DOHH2 (cell line): ENCODE results near the gene CYBRD1.

Experiments
- H3F3A ChIP-seq: fragments of 200-600 bp; sonication (generic), shearing (Covaris generic); 2 replicates; pipeline ENCODE4 v1.6.0; 2016; ENCODE audit warnings: antibody characterized with exemption, mild to moderate bottlenecking; ENCODE audit not compliant: control insufficient read depth, insufficient read depth
- H3K27ac ChIP-seq: fragments of 200-600 bp; sonication (generic); 2 replicates; pipeline ENCODE4 v1.5.1; 2014; ENCODE audit warnings: low read depth, mild to moderate bottlenecking, low read length, moderate library complexity
- H3K27me3 ChIP-seq: fragments of 200-600 bp; sonication (generic); 2 replicates; pipeline ENCODE4 v1.6.1; 2014; ENCODE audit warnings: mild to moderate bottlenecking, low read length, mixed read lengths; ENCODE audit not compliant: control insufficient read depth
- H3K36me3 ChIP-seq: fragments of 200-600 bp; sonication (generic); 2 replicates; pipeline ENCODE4 v1.6.1; 2014; ENCODE audit warnings: mild to moderate bottlenecking, low read length, moderate library complexity, mixed read lengths; ENCODE audit not compliant: control insufficient read depth
- H3K4me1 ChIP-seq: fragments of 200-600 bp; sonication (generic); 2 replicates; pipeline ENCODE4 v1.6.1; 2014; ENCODE audit warnings: mild to moderate bottlenecking, low read length, mixed read lengths; ENCODE audit not compliant: control insufficient read depth
- H3K4me2 ChIP-seq: fragments of 200-600 bp; sonication (generic); 2 replicates; pipeline ENCODE4 v1.6.0; 2014; ENCODE audit warnings: mild to moderate bottlenecking, low read length, moderate library complexity
- H3K4me3 ChIP-seq: fragments of 200-600 bp; sonication (generic); 2 replicates; pipeline ENCODE4 v1.5.1; 2014; ENCODE audit warnings: mild to moderate bottlenecking, low read length, mixed read lengths
- H3K79me2 ChIP-seq: fragments of 200-600 bp; sonication (generic); 2 replicates; pipeline ENCODE4 v1.6.1; 2014; ENCODE audit warnings: mild to moderate bottlenecking, low read length, mixed read lengths; ENCODE audit not compliant: control insufficient read depth
- H3K9me2 ChIP-seq: fragments of 200-600 bp; sonication (generic); replicated peaks from 2 replicates; pipeline ENCODE4 v1.6.1; 2014; ENCODE audit warnings: mild to moderate bottlenecking, low read length, mixed read lengths; ENCODE audit not compliant: control insufficient read depth
- H3K9me3 ChIP-seq: fragments of 200-600 bp; sonication (generic); 2 replicates; pipeline ENCODE4 v1.6.1; 2014; ENCODE audit warnings: antibody characterized with exemption, low read length, mixed read lengths; ENCODE audit not compliant: control insufficient read depth, insufficient read depth
- H4K20me1 ChIP-seq: fragments of 200-600 bp; sonication (generic); 2 replicates; pipeline ENCODE4 v1.6.0; 2014; ENCODE audit warnings: low read depth, mild to moderate bottlenecking, antibody characterized with exemption, low read length, moderate library complexity; ENCODE audit not compliant: control insufficient read depth, insufficient read depth
- EZH2phosphoT487 ChIP-seq: fragments of 200-600 bp; sonication (generic); IDR thresholded peaks from 2 replicates; pipeline ENCODE4 v1.6.1; 2017; ENCODE audit warnings: borderline replicate concordance, mild to moderate bottlenecking, antibody characterized with exemption, low read length, moderate library complexity, mixed read lengths
- TF ChIP-seq, protein P1 (sequence below): fragments of 200-600 bp; sonication (generic); IDR thresholded peaks from one replicate; pipeline ENCODE4 v1.5.1; 2014; ENCODE audit warnings: antibody characterized with exemption, mild to moderate bottlenecking, low read depth, low read length; ENCODE audit not compliant: poor library complexity, severe bottlenecking

Gene CYBRD1

DNA sequence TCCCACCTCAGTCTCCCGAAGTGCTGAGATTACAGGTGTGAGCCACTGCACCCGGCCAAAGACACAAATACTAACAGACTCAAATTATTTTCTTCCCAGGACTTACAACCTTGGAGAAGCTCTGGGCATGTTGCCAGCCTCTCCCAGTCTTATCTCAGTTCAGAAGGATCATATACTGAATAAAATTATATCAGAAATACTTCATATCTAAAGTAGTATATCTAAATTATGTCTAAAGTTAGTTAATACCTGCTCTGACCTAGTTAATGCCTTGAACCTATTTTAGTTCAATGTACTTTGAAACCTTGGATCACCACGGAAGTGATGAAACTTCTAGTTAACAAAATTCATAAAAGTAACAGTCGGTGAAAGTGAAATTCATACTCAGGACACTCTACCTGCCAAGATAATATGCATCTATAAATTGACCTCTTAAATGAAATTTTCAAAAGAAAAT is 34.4 kb upstream of the CYBRD1 start:
- TF ChIP-seq, protein P1, sequence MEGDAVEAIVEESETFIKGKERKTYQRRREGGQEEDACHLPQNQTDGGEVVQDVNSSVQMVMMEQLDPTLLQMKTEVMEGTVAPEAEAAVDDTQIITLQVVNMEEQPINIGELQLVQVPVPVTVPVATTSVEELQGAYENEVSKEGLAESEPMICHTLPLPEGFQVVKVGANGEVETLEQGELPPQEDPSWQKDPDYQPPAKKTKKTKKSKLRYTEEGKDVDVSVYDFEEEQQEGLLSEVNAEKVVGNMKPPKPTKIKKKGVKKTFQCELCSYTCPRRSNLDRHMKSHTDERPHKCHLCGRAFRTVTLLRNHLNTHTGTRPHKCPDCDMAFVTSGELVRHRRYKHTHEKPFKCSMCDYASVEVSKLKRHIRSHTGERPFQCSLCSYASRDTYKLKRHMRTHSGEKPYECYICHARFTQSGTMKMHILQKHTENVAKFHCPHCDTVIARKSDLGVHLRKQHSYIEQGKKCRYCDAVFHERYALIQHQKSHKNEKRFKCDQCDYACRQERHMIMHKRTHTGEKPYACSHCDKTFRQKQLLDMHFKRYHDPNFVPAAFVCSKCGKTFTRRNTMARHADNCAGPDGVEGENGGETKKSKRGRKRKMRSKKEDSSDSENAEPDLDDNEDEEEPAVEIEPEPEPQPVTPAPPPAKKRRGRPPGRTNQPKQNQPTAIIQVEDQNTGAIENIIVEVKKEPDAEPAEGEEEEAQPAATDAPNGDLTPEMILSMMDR, result no peak
- TF ChIP-seq EZH2phosphoT487, result no peak
- Histone ChIP-seq H3K27me3 (no peaks in the 10 kb centered on the region), H3K27ac (no peak overlapping the region), H3K79me2 (no peaks in the 10 kb centered on the region), H3K9me3 (no peaks in the 10 kb centered on the region), H3K4me2 (no peak overlapping the region), H4K20me1 (no peaks in the 10 kb centered on the region), H3K36me3 (peaks cover 11% of the 10 kb centered on the region), H3K4me1 (no peaks in the 10 kb centered on the region), H3F3A (peaks cover 3% of the 10 kb centered on the region; the same call in 1 of the 2 replicates), H3K9me2 (no peaks in the 10 kb centered on the region), H3K4me3 (no peak overlapping the region)

DNA sequence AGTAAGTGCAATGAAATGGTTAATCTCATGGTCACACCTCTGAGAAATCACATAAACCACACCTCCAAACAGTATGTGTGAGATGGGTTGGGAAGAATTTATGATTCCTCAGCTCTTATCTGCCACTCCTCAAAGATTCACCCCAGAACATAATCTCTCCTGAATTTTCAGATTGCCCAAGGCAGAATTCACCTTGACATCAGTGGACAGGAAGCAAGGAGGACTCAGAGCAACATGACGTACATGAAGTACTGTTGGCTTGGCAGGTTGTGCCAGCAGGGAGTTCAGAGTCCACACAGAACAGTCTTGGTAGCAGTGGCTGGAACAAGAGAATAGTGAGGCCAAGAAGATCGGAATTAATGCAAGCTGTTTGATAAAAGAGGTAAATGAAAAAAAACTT is 31.7 kb upstream of the CYBRD1 start:
- Histone ChIP-seq H3K79me2 (no peaks in the 10 kb centered on the region), H3K4me3 (no peak overlapping the region), H3K4me1 (no peaks in the 10 kb centered on the region), H4K20me1 (no peaks in the 10 kb centered on the region), H3K9me3 (no peaks in the 10 kb centered on the region), H3K9me2 (no peaks in the 10 kb centered on the region), H3F3A (no peaks in the 10 kb centered on the region), H3K27ac (no peak overlapping the region), H3K4me2 (no peak overlapping the region), H3K36me3 (no peaks in the 10 kb centered on the region), H3K27me3 (no peaks in the 10 kb centered on the region)
- TF ChIP-seq, protein P1, result no peak
- no peak for TF ChIP-seq EZH2phosphoT487

GRCh38 chr2:171491292-171491691 is 31.0 kb upstream of the CYBRD1 start:
- no peak overlapping the region for H3K4me3 ChIP-seq
- TF ChIP-seq, protein P1, result no peak
- no peak for TF ChIP-seq EZH2phosphoT487
- H3K27ac ChIP-seq, result no peak overlapping the region
- H3K4me2 ChIP-seq, result no peak overlapping the region
- no peaks in the 10 kb centered on the region for H3K79me2 ChIP-seq
- no peaks in the 10 kb centered on the region for H4K20me1 ChIP-seq
- H3F3A ChIP-seq, result no peaks in the 10 kb centered on the region
- H3K27me3 ChIP-seq, result no peaks in the 10 kb centered on the region
- H3K9me2 ChIP-seq, result no peaks in the 10 kb centered on the region
- no peaks in the 10 kb centered on the region for H3K9me3 ChIP-seq
- H3K4me1 ChIP-seq, result no peaks in the 10 kb centered on the region
- H3K36me3 ChIP-seq, result no peaks in the 10 kb centered on the region
